H9 (cell line): ENCODE measurements around the gene GIMAP4. TPM values are rescaled to one million over a fixed set of nuclear protein-coding genes. Genes with fewer than 3 reads are reported as not detected.

Source experiments
- DNase-seq: peaks from one replicate; pipeline ENCODE4 v3.0.0-alpha.2; 2017
- H2AFZ ChIP-seq: one replicate; pipeline ENCODE4 v1.6.1; 2013; ENCODE audit warnings: mild to moderate bottlenecking, low read length, control low read depth, moderate library complexity
- H2AK5ac ChIP-seq: 2 replicates; pipeline ENCODE4 v1.6.1; 2013; ENCODE audit warnings: low read length, control low read depth, mixed read lengths; ENCODE audit not compliant: insufficient read length
- H2BK120ac ChIP-seq: one replicate; pipeline ENCODE4 v1.6.1; 2013; ENCODE audit warnings: low read depth, mild to moderate bottlenecking, low read length, control low read depth, inconsistent platforms; ENCODE audit not compliant: poor library complexity, severe bottlenecking
- H2BK12ac ChIP-seq: 2 replicates; pipeline ENCODE4 v1.6.1; 2013; ENCODE audit warnings: low read length, control low read depth, mixed read lengths, low read depth; ENCODE audit not compliant: insufficient read length
- H2BK15ac ChIP-seq: 2 replicates; pipeline ENCODE4 v1.6.1; 2013; ENCODE audit warnings: low read depth, low read length, control low read depth
- H2BK20ac ChIP-seq: one replicate; pipeline ENCODE4 v1.6.1; 2013; ENCODE audit warnings: low read depth, mild to moderate bottlenecking, low read length, control low read depth, inconsistent platforms; ENCODE audit not compliant: poor library complexity, severe bottlenecking
- H2BK5ac ChIP-seq: 2 replicates; pipeline ENCODE4 v1.6.1; 2013; ENCODE audit warnings: low read length, control low read depth, mixed read lengths; ENCODE audit not compliant: insufficient read length
- H3K14ac ChIP-seq: 2 replicates; pipeline ENCODE4 v1.6.1; 2013; ENCODE audit warnings: low read length, control low read depth; ENCODE audit not compliant: insufficient read depth
- H3K18ac ChIP-seq: 2 replicates; pipeline ENCODE4 v1.6.1; 2013; ENCODE audit warnings: low read depth, mild to moderate bottlenecking, mixed read lengths, low read length, control low read depth; ENCODE audit not compliant: insufficient read length
- H3K23ac ChIP-seq: 2 replicates; pipeline ENCODE4 v1.6.1; 2013; ENCODE audit warnings: low read length, control low read depth, mixed read lengths, low read depth; ENCODE audit not compliant: insufficient read length
- H3K23me2 ChIP-seq: 2 replicates; pipeline ENCODE4 v1.6.1; 2013; ENCODE audit warnings: low read depth, mild to moderate bottlenecking, mixed read lengths, low read length, control low read depth; ENCODE audit not compliant: insufficient read length, poor library complexity, severe bottlenecking
- H3K27ac ChIP-seq: 2 replicates; pipeline ENCODE4 v1.5.1; 2013; ENCODE audit warnings: low read length, control low read depth, mixed read lengths, low read depth; ENCODE audit not compliant: insufficient read length
- H3K27me3 ChIP-seq: 2 replicates; pipeline ENCODE4 v1.6.1; 2013; ENCODE audit warnings: low read length, control low read depth, inconsistent platforms; ENCODE audit not compliant: insufficient read depth
- H3K4ac ChIP-seq: 2 replicates; pipeline ENCODE4 v1.6.1; 2013; ENCODE audit warnings: low read depth, mild to moderate bottlenecking, control low read depth, inconsistent platforms, low read length, moderate library complexity
- H3K4me1 ChIP-seq: 2 replicates; pipeline ENCODE4 v1.6.1; 2013; ENCODE audit warnings: low read length, control low read depth, inconsistent platforms; ENCODE audit not compliant: insufficient read depth
- H3K4me2 ChIP-seq: 2 replicates; pipeline ENCODE4 v1.6.1; 2013; ENCODE audit warnings: low read length, control low read depth, mixed read lengths; ENCODE audit not compliant: insufficient read length, insufficient read depth
- H3K56ac ChIP-seq: 2 replicates; pipeline ENCODE4 v1.6.1; 2013; ENCODE audit warnings: low read depth, mild to moderate bottlenecking, mixed read lengths, low read length, control low read depth; ENCODE audit not compliant: insufficient read length
- H3K79me1 ChIP-seq: 2 replicates; pipeline ENCODE4 v1.6.1; 2013; ENCODE audit warnings: low read depth, mild to moderate bottlenecking, moderate library complexity, low read length, control low read depth, inconsistent platforms; ENCODE audit not compliant: insufficient read depth, poor library complexity, severe bottlenecking
- H3K79me2 ChIP-seq: 2 replicates; pipeline ENCODE4 v1.6.1; 2013; ENCODE audit warnings: low read length, control low read depth, inconsistent platforms; ENCODE audit not compliant: insufficient read depth
- H3K9ac ChIP-seq: 2 replicates; pipeline ENCODE4 v1.6.1; 2013; ENCODE audit warnings: low read length, control low read depth, mixed read lengths; ENCODE audit not compliant: insufficient read length; ENCODE audit errors: extremely low read depth
- H3K9me3 ChIP-seq: one replicate; pipeline ENCODE4 v1.6.1; 2013; ENCODE audit warnings: low read depth, low read length, inconsistent platforms; ENCODE audit not compliant: control insufficient read depth
- H3T11ph ChIP-seq: one replicate; pipeline ENCODE4 v1.6.1; 2013; ENCODE audit warnings: mild to moderate bottlenecking, low read length, control low read depth, inconsistent platforms
- H4K20me1 ChIP-seq: one replicate; pipeline ENCODE4 v1.6.1; 2013; ENCODE audit not compliant: control insufficient read depth, insufficient read length, insufficient read depth
- H4K5ac ChIP-seq: 2 replicates; pipeline ENCODE4 v1.6.1; 2013; ENCODE audit warnings: low read depth, mild to moderate bottlenecking, mixed read lengths, low read length, control low read depth; ENCODE audit not compliant: insufficient read length
- H4K8ac ChIP-seq: replicated peaks from 2 replicates; pipeline ENCODE4 v1.6.1; 2013; ENCODE audit warnings: low read length, control low read depth, mixed read lengths, low read depth; ENCODE audit not compliant: insufficient read length
- H4K91ac ChIP-seq: 2 replicates; pipeline ENCODE4 v1.6.1; 2013; ENCODE audit warnings: low read depth, mild to moderate bottlenecking, moderate library complexity, mixed read lengths, low read length, control low read depth; ENCODE audit not compliant: insufficient read length
- H3K27ac Mint-ChIP-seq, 3 experiments: 2 replicates in 2 of 3; 3 replicates in 1 of 3; pipeline ENCODE4 v1.8.0; 2020 to 2021; ENCODE audit warnings: mixed read lengths in 3 of 3, mild to moderate bottlenecking in 1 of 3, moderate library complexity in 1 of 3
- H3K27me3 Mint-ChIP-seq: 2 replicates; pipeline ENCODE4 v1.8.0; 2021; ENCODE audit warnings: low read depth, mild to moderate bottlenecking, moderate library complexity, mixed read lengths
- H3K36me3 Mint-ChIP-seq, 3 experiments: 2 replicates in 2 of 3; 3 replicates in 1 of 3; pipeline ENCODE4 v1.8.0; 2020 to 2021; ENCODE audit warnings: low read depth in 3 of 3, mixed read lengths in 3 of 3; ENCODE audit not compliant: insufficient read depth in 1 of 3
- H3K4me1 Mint-ChIP-seq, 2 experiments: 2 replicates each; pipeline ENCODE4 v1.8.0; 2020; ENCODE audit warnings: mixed read lengths in 2 of 2
- H3K4me3 Mint-ChIP-seq, 2 experiments: 2 replicates in 1 of 2; 3 replicates in 1 of 2; pipeline ENCODE4 v1.8.0; 2020 to 2021; ENCODE audit warnings: mild to moderate bottlenecking in 2 of 2, mixed read lengths in 2 of 2, moderate library complexity in 1 of 2
- H3K9me3 Mint-ChIP-seq, 2 experiments: 2 replicates in 1 of 2; 3 replicates in 1 of 2; pipeline ENCODE4 v1.8.0; 2020; ENCODE audit warnings: mild to moderate bottlenecking in 2 of 2, mixed read lengths in 2 of 2, moderate library complexity in 1 of 2
- WGBS: extraction: QIAGEN DNeasy Blood & Tissue Kit; methylation state at CpG from one replicate; pipeline ENCODE4 v1.1.7; 2013; ENCODE audit warnings: missing lambda C conversion rate, low lambda C conversion rate, mixed read lengths; ENCODE audit not compliant: insufficient read length; ENCODE audit errors: extremely low coverage; 5-methylcytosine and 5-hydroxymethylcytosine counted together
- total RNA-seq: library from RNA; stranded (reverse); gene quantifications from 2 replicates; pipeline ENCODE4 v1.2.1, GENCODE V29; 2021
- TF ChIP-seq, protein P1 (sequence below): fragments of 200-600 bp; sonication (generic); conservative IDR thresholded peaks from 3 replicates; pipeline ENCODE4 v1.8.0; 2021; ENCODE audit warnings: antibody characterized with exemption, mild to moderate bottlenecking

The GIMAP4 gene
- total RNA-seq, 1 experiment from 2014 or later: not detected

DNA sequence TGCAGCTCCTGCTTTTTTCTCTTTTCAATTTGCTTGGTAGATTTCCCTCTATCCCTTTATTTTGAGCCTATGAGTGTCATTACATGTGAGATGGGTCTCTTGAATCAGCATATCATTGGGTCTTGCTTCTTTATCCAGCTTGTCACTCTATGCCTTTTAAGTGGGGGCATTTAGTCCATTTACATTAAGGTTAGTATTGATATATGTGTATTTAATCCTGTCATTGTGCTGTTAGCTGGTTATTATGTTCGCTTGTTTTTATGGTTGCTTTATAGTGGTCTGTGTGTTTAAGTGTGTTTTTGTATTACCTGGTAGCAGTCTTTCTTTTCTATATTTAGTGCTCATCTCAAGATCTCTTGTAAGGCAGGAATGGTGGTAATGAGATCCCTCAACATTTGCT, 35.5 kb upstream of the GIMAP4 start:
- WGBS: no CpG with 5 or more reads among the region's 1 CpG
- Histone ChIP-seq H2BK120ac (no peak overlapping the region), H2AK5ac (no peak overlapping the region), H3K23me2 (no peaks in the 10 kb centered on the region), H2BK15ac (no peak overlapping the region), H3K4me2 (no peak overlapping the region), H3K14ac (no peak overlapping the region), H3K4me1 (no peaks in the 10 kb centered on the region), H2BK12ac (no peak overlapping the region), H4K8ac (no peak overlapping the region), H4K5ac (no peak overlapping the region), H3K79me2 (no peaks in the 10 kb centered on the region), H3K27ac (no peak overlapping the region), H3K79me1 (no peaks in the 10 kb centered on the region), H4K20me1 (no peaks in the 10 kb centered on the region), H3K9me3 (no peaks in the 10 kb centered on the region), H2BK20ac (no peak overlapping the region), H4K91ac (no peak overlapping the region), H2BK5ac (no peak overlapping the region), H3T11ph (no peak overlapping the region), H3K4ac (no peak overlapping the region), H3K27me3 (no peaks in the 10 kb centered on the region), H2AFZ (no peak overlapping the region), H3K23ac (no peak overlapping the region), H3K56ac (no peak overlapping the region), H3K18ac (no peak overlapping the region), H3K9ac (no peak overlapping the region)
- Mint-ChIP-seq H3K4me1 (no peaks in the 10 kb centered on the region), H3K27ac (no peak overlapping the region), H3K36me3 (peaks cover 10 to 18% (median 15%) of the 10 kb centered on the region in 3 experiments), H3K4me3 (no peak overlapping the region), H3K27me3 (peaks cover 16% of the 10 kb centered on the region), H3K9me3 (peaks cover 32 to 48% of the 10 kb centered on the region in 2 experiments)
- TF ChIP-seq, protein P1, sequence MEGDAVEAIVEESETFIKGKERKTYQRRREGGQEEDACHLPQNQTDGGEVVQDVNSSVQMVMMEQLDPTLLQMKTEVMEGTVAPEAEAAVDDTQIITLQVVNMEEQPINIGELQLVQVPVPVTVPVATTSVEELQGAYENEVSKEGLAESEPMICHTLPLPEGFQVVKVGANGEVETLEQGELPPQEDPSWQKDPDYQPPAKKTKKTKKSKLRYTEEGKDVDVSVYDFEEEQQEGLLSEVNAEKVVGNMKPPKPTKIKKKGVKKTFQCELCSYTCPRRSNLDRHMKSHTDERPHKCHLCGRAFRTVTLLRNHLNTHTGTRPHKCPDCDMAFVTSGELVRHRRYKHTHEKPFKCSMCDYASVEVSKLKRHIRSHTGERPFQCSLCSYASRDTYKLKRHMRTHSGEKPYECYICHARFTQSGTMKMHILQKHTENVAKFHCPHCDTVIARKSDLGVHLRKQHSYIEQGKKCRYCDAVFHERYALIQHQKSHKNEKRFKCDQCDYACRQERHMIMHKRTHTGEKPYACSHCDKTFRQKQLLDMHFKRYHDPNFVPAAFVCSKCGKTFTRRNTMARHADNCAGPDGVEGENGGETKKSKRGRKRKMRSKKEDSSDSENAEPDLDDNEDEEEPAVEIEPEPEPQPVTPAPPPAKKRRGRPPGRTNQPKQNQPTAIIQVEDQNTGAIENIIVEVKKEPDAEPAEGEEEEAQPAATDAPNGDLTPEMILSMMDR: no peak
- no peak for DNase-seq
